ENCODE measurements around the gene SYT4.

GRCh38 chr18:43283299-43283698 lies 6.0 kb upstream of the SYT4 start:
- TF ChIP-seq CTCF (IDR thresholded peaks at IDR 0.05; ENCODE audit: low read depth, low read length) (no peak), POLR2A (IDR thresholded peaks at IDR 0.05; ENCODE audit: extremely low read depth, insufficient read length) (no peak)

Measured in NB4 (cell line).